Vein endothelial cell (primary cell): ENCODE results near the gene ACOX3. TPM values are rescaled to one million over a fixed set of nuclear protein-coding genes. Genes with fewer than 3 reads are reported as not detected.

Experiments
- small RNA-seq: library from RNA; depleted of rRNA; stranded (forward); fragments of <200 nt; gene quantifications from one replicate; pipeline ENCODE3, GENCODE V24; 2012
- total RNA-seq: library from RNA; depleted of rRNA; stranded (reverse); fragments of >200 nt; gene quantifications from 2 replicates; pipeline ENCODE4 v1.2.3, GENCODE V29; 2012

The ACOX3 gene
- 39.8 and 54.5 TPM in 2 replicates for total RNA-seq

DNA sequence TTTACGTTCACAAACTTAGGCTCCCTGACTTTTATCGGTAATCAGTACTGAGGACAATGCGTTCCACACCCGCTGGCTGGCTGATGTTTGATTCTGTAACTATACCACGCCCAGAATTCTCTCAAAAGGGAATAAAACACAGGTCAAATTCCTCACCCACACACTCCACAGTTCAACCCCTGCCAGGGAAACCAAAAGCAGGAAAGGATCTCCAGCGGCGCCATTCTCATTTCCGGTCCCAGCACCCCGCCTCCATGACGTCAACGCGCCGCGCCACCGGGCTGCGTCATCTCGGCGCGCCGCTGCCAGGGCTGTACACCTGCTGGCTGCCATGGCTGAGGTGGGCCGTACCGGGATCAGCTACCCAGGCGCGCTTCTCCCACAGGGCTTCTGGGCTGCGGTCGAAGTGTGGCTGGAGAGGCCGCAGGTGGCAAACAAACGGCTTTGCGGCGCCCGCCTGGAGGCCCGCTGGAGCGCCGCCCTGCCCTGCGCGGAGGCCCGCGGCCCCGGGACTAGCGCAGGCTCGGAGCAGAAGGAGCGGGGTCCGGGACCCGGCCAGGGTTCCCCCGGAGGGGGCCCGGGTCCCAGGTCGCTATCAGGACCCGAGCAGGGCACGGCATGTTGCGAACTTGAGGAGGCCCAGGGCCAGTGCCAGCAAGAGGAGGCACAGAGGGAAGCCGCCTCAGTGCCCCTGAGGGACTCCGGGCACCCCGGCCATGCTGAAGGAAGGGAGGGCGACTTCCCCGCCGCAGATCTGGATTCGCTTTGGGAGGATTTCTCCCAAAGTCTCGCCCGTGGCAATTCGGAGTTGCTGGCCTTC, at the start of gene ACOX3, which contains the start of gene TRMT44:
ACOX3 (minus strand) TSS at position 232 of the 820 bp plus-strand sequence. CDS start 24,202 bp downstream, outside the sequence.
TRMT44 (plus strand) TSS at position 286 of the 820 bp plus-strand sequence; CDS start at position 332, 46 bp downstream.

Small RNAs within 50 kb of the gene (small RNA-seq; reads per million reads assigned to genes)
- not detected for gene RNA5SP152

Other genes with a start within 250 kb of the ACOX3 start
- 142 and 148 TPM in 2 replicates for gene SH3TC1, start 241.4 kb downstream of the ACOX3 start, total RNA-seq
- gene HTRA3, start 171.0 kb downstream of the ACOX3 start, total RNA-seq = 4.6 and 13.7 TPM in 2 replicates
- gene TRMT44, start 54 bp upstream of the ACOX3 start, total RNA-seq = 18.0 and 28.3 TPM in 2 replicates
- gene GPR78, start 139.7 kb upstream of the ACOX3 start, total RNA-seq = not detected in 2 replicates
- 0.10 TPM in 1 of 2 replicates, not detected in the other for gene CPZ, start 152.0 kb upstream of the ACOX3 start, total RNA-seq